Fibroblast of lung (primary cell): ENCODE data around the gene LIMK1. TPM values are rescaled to one million over a fixed set of nuclear protein-coding genes. Genes with fewer than 3 reads are reported as not detected.
"Not testable (repeated sequence)": the region's sequence is repeated elsewhere in the genome, so short reads cannot be mapped to it uniquely, and the experiment has no call there.

ENCODE experiments used
- DNase-seq, 2 donors: peaks; one replicate each; pipeline versions ENCODE4 v3.0.0 to v3.0.0-alpha.2; 2010; ENCODE audit warnings: low read depth in 2 of 2
- H2AFZ ChIP-seq: 2 replicates; pipeline ENCODE4 v1.5.1; 2012; ENCODE audit warnings: low read length, control low read depth, inconsistent platforms
- H3K27ac ChIP-seq: 2 replicates; pipeline ENCODE4 v1.5.1; 2011; ENCODE audit warnings: low read length, control low read depth; ENCODE audit not compliant: insufficient read depth
- H3K27me3 ChIP-seq: 2 replicates; pipeline ENCODE4 v1.5.1; 2011; ENCODE audit warnings: mild to moderate bottlenecking, low read length; ENCODE audit not compliant: control insufficient read depth, insufficient read depth
- H3K36me3 ChIP-seq: 2 replicates; pipeline ENCODE4 v1.5.1; 2011; ENCODE audit warnings: low read length; ENCODE audit not compliant: control insufficient read depth, insufficient read depth
- H3K4me1 ChIP-seq: 2 replicates; pipeline ENCODE4 v1.5.1; 2011; ENCODE audit warnings: low read length; ENCODE audit not compliant: control insufficient read depth, insufficient read depth; ENCODE audit errors: extremely low read depth
- H3K4me2 ChIP-seq: 2 replicates; pipeline ENCODE4 v1.5.1; 2011; ENCODE audit warnings: low read length, control low read depth; ENCODE audit not compliant: insufficient read depth; ENCODE audit errors: extremely low read depth
- H3K4me3 ChIP-seq, 4 experiments: fragments of 200-600 bp in 1 of 4; sonication (generic) in 1 of 4; replicated peaks in 1 of 4; 2 replicates each; pipeline ENCODE4 v1.5.1; 2011 to 2016; ENCODE audit warnings: low read length in 4 of 4, low read depth in 3 of 4, mild to moderate bottlenecking in 3 of 4, control low read depth in 2 of 4, inconsistent platforms in 1 of 4, mixed read lengths in 1 of 4; ENCODE audit not compliant: insufficient read depth in 1 of 4; ENCODE audit errors: control extremely low read depth in 1 of 4
- H3K79me2 ChIP-seq: 2 replicates; pipeline ENCODE4 v1.5.1; 2012; ENCODE audit warnings: mild to moderate bottlenecking, low read length, inconsistent platforms; ENCODE audit not compliant: control insufficient read depth, insufficient read depth
- H3K9ac ChIP-seq: 2 replicates; pipeline ENCODE4 v1.5.1; 2011; ENCODE audit warnings: mild to moderate bottlenecking, low read length, control low read depth; ENCODE audit not compliant: insufficient read depth
- H3K9me3 ChIP-seq: 2 replicates; pipeline ENCODE4 v1.5.1; 2012; ENCODE audit warnings: low read depth, low read length; ENCODE audit not compliant: control insufficient read depth, insufficient read depth
- H4K20me1 ChIP-seq: 2 replicates; pipeline ENCODE4 v1.5.1; 2011; ENCODE audit warnings: low read length; ENCODE audit not compliant: control insufficient read depth, insufficient read depth; ENCODE audit errors: extremely low read depth
- EZH2 ChIP-seq: IDR thresholded peaks from 2 replicates; pipeline ENCODE4 v1.5.1; 2012; ENCODE audit warnings: low read length, control low read depth, mild to moderate bottlenecking; ENCODE audit errors: missing control alignments
- polyA plus RNA-seq, 2 donors: library from polyadenylated mRNA; depleted of rRNA in 1 of 2; stranded (reverse) in 1 of 2; unstranded in 1 of 2; fragments of >200 nt; gene quantifications; 2 replicates each; pipeline ENCODE4 v1.2.1, GENCODE V29; 2011 to 2012; ENCODE audit warnings: missing spikeins in 1 of 2
- total RNA-seq: library from RNA; depleted of rRNA; stranded (reverse); fragments of >200 nt; gene quantifications from 2 replicates; pipeline ENCODE4 v1.2.1, GENCODE V29; 2014
- TF ChIP-seq, protein P1 (sequence below), 2 donors: IDR thresholded peaks in 1 of 2; conservative IDR thresholded peaks in 1 of 2; 1 replicate in 1 of 2; 2 replicates in 1 of 2; pipeline ENCODE4 v1.5.1; 2011 to 2012; ENCODE audit warnings: low read length in 2 of 2, control low read depth in 1 of 2, inconsistent platforms in 1 of 2, low read depth in 1 of 2, mild to moderate bottlenecking in 1 of 2

The LIMK1 gene
- total and polyA plus RNA-seq, 2 donors (not counting 1 experiment from before 2014, with no cell fraction given): 22.5 TPM

DNA sequence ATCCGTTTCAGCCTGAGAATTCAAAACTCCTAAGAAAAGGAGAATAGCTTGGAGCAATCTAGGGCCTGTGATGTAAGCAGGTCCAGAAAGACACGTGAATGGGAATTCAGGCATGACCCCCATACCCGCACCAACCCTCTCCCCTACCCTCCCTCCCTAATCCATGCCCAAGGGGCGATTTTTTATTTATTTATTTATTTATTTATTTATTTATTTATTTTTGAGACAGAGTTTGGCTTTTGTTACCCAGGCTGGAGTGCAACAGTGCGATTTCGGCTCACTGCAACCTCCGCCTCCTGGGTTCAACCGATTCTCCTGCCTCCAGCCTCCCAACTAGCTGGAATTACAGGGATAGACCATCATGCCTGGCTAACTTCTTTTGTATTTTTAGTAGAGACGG lies 74.0 kb downstream of the LIMK1 start:
- Histone ChIP-seq H3K4me3 (no peak overlapping the region), H3K4me1 (no peaks in the 10 kb centered on the region), H3K27ac (no peak overlapping the region), H3K9me3 (no peaks in the 10 kb centered on the region), H2AFZ (no peak overlapping the region), H3K4me2 (no peak overlapping the region), H3K79me2 (no peaks in the 10 kb centered on the region), H3K36me3 (no peaks in the 10 kb centered on the region), H3K27me3 (no peaks in the 10 kb centered on the region), H3K9ac (no peak overlapping the region), H4K20me1 (no peaks in the 10 kb centered on the region)
- DNase-seq: no peak
- TF ChIP-seq, protein P1, sequence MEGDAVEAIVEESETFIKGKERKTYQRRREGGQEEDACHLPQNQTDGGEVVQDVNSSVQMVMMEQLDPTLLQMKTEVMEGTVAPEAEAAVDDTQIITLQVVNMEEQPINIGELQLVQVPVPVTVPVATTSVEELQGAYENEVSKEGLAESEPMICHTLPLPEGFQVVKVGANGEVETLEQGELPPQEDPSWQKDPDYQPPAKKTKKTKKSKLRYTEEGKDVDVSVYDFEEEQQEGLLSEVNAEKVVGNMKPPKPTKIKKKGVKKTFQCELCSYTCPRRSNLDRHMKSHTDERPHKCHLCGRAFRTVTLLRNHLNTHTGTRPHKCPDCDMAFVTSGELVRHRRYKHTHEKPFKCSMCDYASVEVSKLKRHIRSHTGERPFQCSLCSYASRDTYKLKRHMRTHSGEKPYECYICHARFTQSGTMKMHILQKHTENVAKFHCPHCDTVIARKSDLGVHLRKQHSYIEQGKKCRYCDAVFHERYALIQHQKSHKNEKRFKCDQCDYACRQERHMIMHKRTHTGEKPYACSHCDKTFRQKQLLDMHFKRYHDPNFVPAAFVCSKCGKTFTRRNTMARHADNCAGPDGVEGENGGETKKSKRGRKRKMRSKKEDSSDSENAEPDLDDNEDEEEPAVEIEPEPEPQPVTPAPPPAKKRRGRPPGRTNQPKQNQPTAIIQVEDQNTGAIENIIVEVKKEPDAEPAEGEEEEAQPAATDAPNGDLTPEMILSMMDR (conservative IDR thresholded peaks at IDR 0.05 in 1 of 2, IDR thresholded peaks at IDR 0.05 in 1 of 2; ENCODE audit: low read depth in 1 of 2, low read length in 2 of 2): no peak
- TF ChIP-seq EZH2: no peak

DNA sequence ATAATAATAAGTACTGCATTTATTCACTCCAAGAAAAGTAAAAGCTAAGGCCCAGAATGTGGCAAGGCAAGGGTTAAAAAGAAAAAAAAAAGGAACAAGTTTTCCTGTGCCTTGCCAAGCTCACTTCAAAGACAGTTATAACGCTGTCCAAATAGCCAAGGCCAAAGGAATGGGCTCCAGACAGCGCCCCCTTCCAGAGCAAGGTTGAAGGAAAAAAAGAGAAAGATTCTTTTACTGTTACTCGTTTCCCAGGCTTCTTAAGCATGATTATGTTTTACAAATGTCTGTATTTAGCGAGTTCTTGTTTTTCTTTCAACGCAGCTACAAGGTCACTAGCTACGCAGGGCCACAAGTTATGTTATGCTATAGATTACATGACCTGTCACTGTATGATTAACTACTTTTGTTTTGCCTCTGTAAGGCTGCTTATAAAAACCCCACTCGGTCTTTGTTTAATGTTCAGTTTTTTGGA lies 81.4 kb downstream of the LIMK1 start:
- H3K79me2 ChIP-seq: no peaks in the 10 kb centered on the region
- DNase-seq: peak; percentile 25 to 40
- no peaks in the 10 kb centered on the region for H3K36me3 ChIP-seq
- TF ChIP-seq, protein P1 (conservative IDR thresholded peaks at IDR 0.05 in 1 of 2, IDR thresholded peaks at IDR 0.05 in 1 of 2; ENCODE audit: low read depth in 1 of 2, low read length in 2 of 2): peak; percentile 47 to 61
- no peak for TF ChIP-seq EZH2
- H4K20me1 ChIP-seq: no peaks in the 10 kb centered on the region
- H3K27me3 ChIP-seq: no peaks in the 10 kb centered on the region
- no peak overlapping the region for H2AFZ ChIP-seq
- no peaks in the 10 kb centered on the region for H3K4me1 ChIP-seq
- no peak overlapping the region for H3K4me3 ChIP-seq
- no peak overlapping the region for H3K4me2 ChIP-seq
- no peaks in the 10 kb centered on the region for H3K9me3 ChIP-seq
- H3K27ac ChIP-seq: no peak overlapping the region
- H3K9ac ChIP-seq: no peak overlapping the region

DNA sequence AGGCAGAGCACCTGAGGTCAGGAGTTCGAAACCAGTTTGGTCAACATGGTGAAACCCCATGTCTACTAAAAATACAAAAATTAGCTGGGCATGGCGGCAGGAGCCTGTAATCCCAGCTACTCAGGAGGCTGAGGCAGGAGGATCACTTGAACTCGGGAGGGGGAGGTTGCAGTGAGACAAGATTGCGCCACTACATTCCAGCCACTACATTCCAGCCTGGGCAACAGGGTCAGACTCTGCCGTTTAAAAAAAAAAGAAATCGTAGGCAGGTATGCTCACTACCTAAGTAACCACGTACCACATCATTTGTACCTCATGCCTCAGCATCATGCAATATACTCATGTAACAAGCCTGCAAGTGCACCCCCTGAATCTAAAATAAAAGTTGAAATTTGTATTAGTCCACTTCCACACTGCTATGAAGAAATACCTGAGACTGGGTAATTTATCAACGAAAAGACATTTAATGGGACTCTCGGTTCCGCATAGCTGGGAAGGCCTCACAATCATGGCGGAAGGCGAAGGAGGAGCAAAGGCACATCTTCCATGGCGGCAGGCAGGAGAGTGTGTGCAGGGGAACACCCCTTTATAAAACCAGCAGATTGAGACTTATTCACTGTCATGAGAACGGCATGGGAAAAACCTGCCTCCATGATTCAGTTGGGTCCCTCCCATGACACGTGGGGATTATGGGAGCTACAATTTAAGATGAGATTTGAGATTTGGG lies 82.4 kb downstream of the LIMK1 start:
- no peak overlapping the region for H2AFZ ChIP-seq
- no peak overlapping the region for H3K4me3 ChIP-seq
- H3K27ac ChIP-seq: no peak overlapping the region
- no peak for DNase-seq
- no peaks in the 10 kb centered on the region for H3K4me1 ChIP-seq
- H3K79me2 ChIP-seq: no peaks in the 10 kb centered on the region
- TF ChIP-seq, protein P1 (conservative IDR thresholded peaks at IDR 0.05 in 1 of 2, IDR thresholded peaks at IDR 0.05 in 1 of 2; ENCODE audit: low read depth in 1 of 2, low read length in 2 of 2): no peak
- TF ChIP-seq EZH2: no peak
- H3K27me3 ChIP-seq: no peaks in the 10 kb centered on the region
- H3K36me3 ChIP-seq: no peaks in the 10 kb centered on the region
- H3K9ac ChIP-seq: no peak overlapping the region
- no peaks in the 10 kb centered on the region for H3K9me3 ChIP-seq
- no peaks in the 10 kb centered on the region for H4K20me1 ChIP-seq
- H3K4me2 ChIP-seq: no peak overlapping the region

DNA sequence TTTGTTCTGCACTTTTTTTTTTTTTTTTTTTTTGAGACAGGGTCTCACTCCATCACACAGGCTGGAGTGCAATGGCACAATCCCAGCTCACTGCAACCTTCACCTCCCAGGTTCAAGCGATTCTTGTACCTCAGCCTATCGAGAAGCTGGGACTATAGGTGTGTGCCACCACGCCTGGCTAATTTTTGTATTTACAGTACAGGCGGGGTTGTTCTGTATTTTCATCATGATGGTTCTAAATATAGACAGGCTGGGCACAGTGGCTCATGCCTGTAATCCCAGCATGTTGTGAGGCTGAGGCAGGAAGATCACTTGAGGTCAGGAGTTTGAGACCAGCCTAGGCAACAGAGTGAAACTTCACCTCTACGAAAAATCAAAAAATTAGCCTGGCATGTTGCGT lies 83.7 kb downstream of the LIMK1 start:
- H4K20me1 ChIP-seq, H3K4me1 ChIP-seq, H3K27ac ChIP-seq, H3K79me2 ChIP-seq, H3K9ac ChIP-seq, H3K4me3 ChIP-seq, H3K9me3 ChIP-seq, H3K27me3 ChIP-seq, DNase-seq, H2AFZ ChIP-seq, H3K4me2 ChIP-seq, H3K36me3 ChIP-seq: not testable (repeated sequence)
